ENCODE results near the gene AK5. TPM values are rescaled to one million over a fixed set of nuclear protein-coding genes. Genes with fewer than 3 reads are reported as not detected.

AK5 gene
- total RNA-seq, 4 donors from 2014 or later: 1.1 to 2.1 (median 1.2) TPM; not detected in 1

DNA sequence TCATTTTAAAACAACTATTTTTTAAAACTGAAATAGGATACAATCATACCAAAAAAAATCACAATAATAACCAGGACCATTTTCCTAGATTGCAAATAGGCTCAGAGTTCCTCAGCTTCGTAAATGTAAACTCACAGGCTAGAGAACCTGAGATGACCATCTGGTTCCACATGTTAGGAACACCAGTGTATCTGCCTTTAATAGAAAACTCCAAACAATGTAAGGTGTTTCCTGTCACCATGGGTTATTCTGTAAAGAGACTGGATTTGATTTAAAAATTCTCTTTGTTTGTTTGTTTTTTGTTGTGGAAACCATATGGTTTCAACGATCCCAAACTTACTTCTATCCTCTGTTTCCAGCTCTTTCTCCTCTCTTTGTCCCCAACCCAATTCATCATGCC lies 203.1 kb downstream of the AK5 start:
- TF ChIP-seq, protein P1, sequence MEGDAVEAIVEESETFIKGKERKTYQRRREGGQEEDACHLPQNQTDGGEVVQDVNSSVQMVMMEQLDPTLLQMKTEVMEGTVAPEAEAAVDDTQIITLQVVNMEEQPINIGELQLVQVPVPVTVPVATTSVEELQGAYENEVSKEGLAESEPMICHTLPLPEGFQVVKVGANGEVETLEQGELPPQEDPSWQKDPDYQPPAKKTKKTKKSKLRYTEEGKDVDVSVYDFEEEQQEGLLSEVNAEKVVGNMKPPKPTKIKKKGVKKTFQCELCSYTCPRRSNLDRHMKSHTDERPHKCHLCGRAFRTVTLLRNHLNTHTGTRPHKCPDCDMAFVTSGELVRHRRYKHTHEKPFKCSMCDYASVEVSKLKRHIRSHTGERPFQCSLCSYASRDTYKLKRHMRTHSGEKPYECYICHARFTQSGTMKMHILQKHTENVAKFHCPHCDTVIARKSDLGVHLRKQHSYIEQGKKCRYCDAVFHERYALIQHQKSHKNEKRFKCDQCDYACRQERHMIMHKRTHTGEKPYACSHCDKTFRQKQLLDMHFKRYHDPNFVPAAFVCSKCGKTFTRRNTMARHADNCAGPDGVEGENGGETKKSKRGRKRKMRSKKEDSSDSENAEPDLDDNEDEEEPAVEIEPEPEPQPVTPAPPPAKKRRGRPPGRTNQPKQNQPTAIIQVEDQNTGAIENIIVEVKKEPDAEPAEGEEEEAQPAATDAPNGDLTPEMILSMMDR (IDR thresholded peaks at IDR 0.05): no peak
- TF ChIP-seq EP300 (IDR thresholded peaks at IDR 0.05) (no peak), POLR2A (IDR thresholded peaks at IDR 0.05) (no peak), POLR2AphosphoS5 (IDR thresholded peaks at IDR 0.05) (no peak)
- H3K9me3 ChIP-seq: no peaks in the 10 kb centered on the region
- no peaks in the 10 kb centered on the region for H3K36me3 ChIP-seq
- H3K4me3 ChIP-seq: no peak overlapping the region
- H3K4me1 ChIP-seq: no peaks in the 10 kb centered on the region
- H3K27ac ChIP-seq: no peak overlapping the region
- WGBS: 52% methylated on average over 2 of the region's 2 CpGs
- H3K27me3 ChIP-seq: no peaks in the 10 kb centered on the region
- DNase-seq (ENCODE audit: low spot score in 2 of 2): no peak

DNA sequence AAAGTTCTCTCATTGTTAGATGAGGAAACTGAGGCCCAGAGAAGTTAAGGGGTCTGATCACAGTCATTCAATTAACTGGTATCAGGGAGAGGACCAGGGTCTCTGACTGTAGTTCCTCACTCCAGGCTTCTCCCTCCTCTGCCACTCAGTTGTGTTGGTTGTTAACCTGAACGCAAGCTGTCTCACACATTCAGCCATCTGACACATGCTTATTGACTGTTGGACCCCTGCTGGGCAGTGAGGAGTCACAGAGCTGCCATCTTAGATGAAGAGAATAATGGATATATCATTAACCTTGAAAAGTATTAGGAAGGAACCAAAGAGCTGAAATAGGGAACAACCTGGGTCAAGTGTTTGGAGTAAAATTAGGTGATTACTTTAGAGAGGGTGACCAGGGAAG lies 205.8 kb downstream of the AK5 start:
- no peak overlapping the region for H3K4me3 ChIP-seq
- H3K36me3 ChIP-seq: no peaks in the 10 kb centered on the region
- H3K27me3 ChIP-seq: no peaks in the 10 kb centered on the region
- no peak for DNase-seq (ENCODE audit: low spot score in 2 of 2)
- WGBS: 100% methylated on average over 1 of the region's 1 CpG
- no peaks in the 10 kb centered on the region for H3K4me1 ChIP-seq
- TF ChIP-seq EP300 (IDR thresholded peaks at IDR 0.05): no peak
- no peak for TF ChIP-seq POLR2AphosphoS5 (IDR thresholded peaks at IDR 0.05)
- TF ChIP-seq, protein P1 (IDR thresholded peaks at IDR 0.05): no peak
- TF ChIP-seq POLR2A (IDR thresholded peaks at IDR 0.05): no peak
- no peak overlapping the region for H3K27ac ChIP-seq
- no peaks in the 10 kb centered on the region for H3K9me3 ChIP-seq

DNA sequence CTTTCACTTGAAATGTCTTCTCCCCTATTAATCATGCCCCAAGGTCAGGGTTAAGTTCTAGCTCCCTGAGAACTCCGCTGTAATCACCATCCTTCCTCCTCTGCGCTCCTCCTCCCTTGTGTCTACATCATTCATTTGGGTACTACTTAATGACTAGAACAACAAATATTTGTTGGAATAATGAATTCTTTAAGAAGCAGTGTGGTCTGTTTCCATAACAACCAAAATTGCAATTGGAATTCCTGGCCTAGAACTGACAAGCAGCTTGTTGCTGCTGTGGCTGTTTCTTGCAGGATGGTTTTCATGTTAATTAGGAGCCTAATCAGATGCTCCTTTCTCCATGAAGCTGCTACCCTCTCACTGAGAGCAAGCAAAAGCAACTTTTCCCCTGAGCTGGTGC lies 208.1 kb downstream of the AK5 start:
- 91% methylated on average over 2 of the region's 2 CpGs for WGBS
- Histone ChIP-seq H3K27ac (no peak overlapping the region), H3K9me3 (no peaks in the 10 kb centered on the region), H3K27me3 (no peaks in the 10 kb centered on the region), H3K4me1 (no peaks in the 10 kb centered on the region), H3K36me3 (no peaks in the 10 kb centered on the region), H3K4me3 (no peak overlapping the region)
- DNase-seq (ENCODE audit: low spot score in 2 of 2): no peak
- TF ChIP-seq POLR2A (IDR thresholded peaks at IDR 0.05) (no peak), POLR2AphosphoS5 (IDR thresholded peaks at IDR 0.05) (no peak), EP300 (IDR thresholded peaks at IDR 0.05) (no peak)
- TF ChIP-seq, protein P1 (IDR thresholded peaks at IDR 0.05): no peak

DNA sequence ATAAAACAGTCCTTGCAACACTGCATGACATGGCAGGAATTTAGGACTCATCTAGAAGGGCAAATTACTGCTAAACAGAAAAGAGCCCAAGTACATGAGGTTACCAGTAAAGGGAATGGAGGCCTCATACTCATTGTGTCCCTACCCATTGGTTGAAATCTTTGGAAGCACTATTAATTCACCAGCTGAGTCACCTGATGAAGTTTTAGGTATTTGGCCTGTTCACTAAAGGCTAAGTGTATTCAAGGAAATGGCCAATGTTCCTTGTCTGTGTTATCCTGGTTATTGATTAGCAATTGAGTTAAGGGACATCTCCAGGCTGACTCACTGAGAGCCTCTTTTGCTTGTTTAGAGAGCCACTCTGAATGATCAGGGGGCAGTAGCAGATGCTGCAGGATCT lies 212.2 kb downstream of the AK5 start:
- Histone ChIP-seq H3K9me3 (no peaks in the 10 kb centered on the region), H3K27me3 (no peaks in the 10 kb centered on the region), H3K4me3 (no peak overlapping the region), H3K4me1 (no peaks in the 10 kb centered on the region), H3K27ac (no peak overlapping the region), H3K36me3 (no peaks in the 10 kb centered on the region)
- DNase-seq (ENCODE audit: low spot score in 2 of 2): no peak
- no peak for TF ChIP-seq POLR2A (IDR thresholded peaks at IDR 0.05)

DNA sequence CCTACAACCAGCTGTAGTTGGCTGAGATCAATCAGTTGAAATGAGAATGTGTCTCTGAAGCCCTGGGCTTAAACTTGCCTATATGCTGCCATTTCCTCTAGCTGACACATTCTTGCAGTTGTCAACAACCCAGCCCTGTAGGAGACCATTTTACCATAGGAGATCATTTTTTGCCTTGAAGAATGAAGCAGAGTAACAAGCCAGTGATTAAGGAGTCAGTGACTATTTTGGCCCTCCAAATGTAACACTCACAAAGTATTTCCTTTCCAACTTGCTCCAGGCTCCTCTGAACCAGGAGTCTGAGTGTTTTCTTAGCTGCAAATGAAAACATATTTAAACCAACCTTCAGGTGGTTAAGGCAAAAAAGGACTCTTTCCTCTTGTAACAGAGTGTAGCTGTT lies 217.1 kb downstream of the AK5 start:
- no peaks in the 10 kb centered on the region for H3K27me3 ChIP-seq
- no peaks in the 10 kb centered on the region for H3K4me1 ChIP-seq
- H3K36me3 ChIP-seq: no peaks in the 10 kb centered on the region
- TF ChIP-seq EP300 (IDR thresholded peaks at IDR 0.05) (no peak), POLR2AphosphoS5 (IDR thresholded peaks at IDR 0.05) (no peak), POLR2A (IDR thresholded peaks at IDR 0.05) (no peak)
- TF ChIP-seq, protein P1 (IDR thresholded peaks at IDR 0.05): no peak
- DNase-seq (ENCODE audit: low spot score in 2 of 2): no peak
- H3K4me3 ChIP-seq: no peak overlapping the region
- H3K9me3 ChIP-seq: no peaks in the 10 kb centered on the region
- no peak overlapping the region for H3K27ac ChIP-seq

DNA sequence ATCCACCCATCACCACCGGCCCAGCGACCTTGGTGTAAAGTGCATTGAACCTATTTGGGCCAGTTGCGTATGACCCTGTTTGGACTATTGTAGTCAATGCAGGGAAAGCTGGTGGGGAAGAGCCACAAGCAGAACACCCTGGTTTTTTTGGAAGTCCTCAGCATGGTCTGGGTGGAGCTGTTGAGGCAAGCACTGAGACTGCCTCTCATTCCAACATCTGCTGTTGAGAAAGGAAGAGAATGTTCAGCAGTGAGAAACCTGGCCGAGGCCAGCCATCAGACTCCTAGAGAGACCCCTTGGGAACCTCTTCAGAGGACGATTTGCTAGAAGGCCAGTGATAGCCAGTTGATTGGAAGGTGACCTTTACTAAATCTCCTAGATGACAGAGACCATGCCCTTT lies 217.6 kb downstream of the AK5 start:
- no peaks in the 10 kb centered on the region for H3K9me3 ChIP-seq
- TF ChIP-seq, protein P1 (IDR thresholded peaks at IDR 0.05): no peak
- TF ChIP-seq POLR2A (IDR thresholded peaks at IDR 0.05) (no peak), POLR2AphosphoS5 (IDR thresholded peaks at IDR 0.05) (no peak), EP300 (IDR thresholded peaks at IDR 0.05) (no peak)
- H3K36me3 ChIP-seq: no peaks in the 10 kb centered on the region
- H3K4me1 ChIP-seq: no peaks in the 10 kb centered on the region
- 92% methylated on average over 5 of the region's 5 CpGs for WGBS
- no peak overlapping the region for H3K4me3 ChIP-seq
- no peaks in the 10 kb centered on the region for H3K27me3 ChIP-seq
- DNase-seq (ENCODE audit: low spot score in 2 of 2): no peak
- H3K27ac ChIP-seq: no peak overlapping the region

Data from suprapubic skin (tissue), 4 donors.